HG03135 (cell line): Measurements from ENCODE around the gene SCT.

Source experiments
- ATAC-seq: cut with Tn5 transposase; IDR thresholded peaks from one replicate; pipeline ENCODE4 v1.9.1; 2021; ENCODE audit warnings: mild to moderate bottlenecking, moderate library complexity; ENCODE audit not compliant: unreplicated experiment

SCT gene

GRCh38 chr11:611001-611996, 15.7 kb downstream of the SCT start:
- no peak for ATAC-seq

- ATAC-seq: no peak
These were observed 16.7 kb downstream of the SCT start for GRCh38 chr11:610146-610801.

DNA sequence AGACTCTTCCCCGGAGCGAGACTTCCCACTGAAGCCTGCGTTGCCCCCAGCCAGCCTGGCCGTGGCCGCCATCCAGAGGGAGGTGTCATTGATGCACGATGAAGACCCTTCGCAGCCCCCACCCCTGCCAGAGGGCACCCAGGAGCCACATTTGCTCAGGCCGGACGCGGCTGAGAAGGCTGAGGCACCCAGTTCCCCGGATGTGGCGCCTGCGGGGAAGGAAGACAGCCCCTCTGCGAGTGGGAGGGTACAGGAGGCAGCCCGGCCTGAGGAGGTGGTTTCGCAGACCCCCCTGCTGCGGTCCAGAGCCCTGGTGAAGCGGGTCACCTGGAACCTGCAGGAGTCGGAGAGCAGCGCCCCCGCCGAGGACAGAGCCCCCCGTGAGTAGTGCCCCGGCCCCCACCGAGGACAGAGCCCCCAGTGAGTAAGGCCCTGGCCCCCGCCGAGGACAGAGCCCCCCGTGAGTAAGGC, 17.6 kb downstream of the SCT start:
- no peak for ATAC-seq

DNA sequence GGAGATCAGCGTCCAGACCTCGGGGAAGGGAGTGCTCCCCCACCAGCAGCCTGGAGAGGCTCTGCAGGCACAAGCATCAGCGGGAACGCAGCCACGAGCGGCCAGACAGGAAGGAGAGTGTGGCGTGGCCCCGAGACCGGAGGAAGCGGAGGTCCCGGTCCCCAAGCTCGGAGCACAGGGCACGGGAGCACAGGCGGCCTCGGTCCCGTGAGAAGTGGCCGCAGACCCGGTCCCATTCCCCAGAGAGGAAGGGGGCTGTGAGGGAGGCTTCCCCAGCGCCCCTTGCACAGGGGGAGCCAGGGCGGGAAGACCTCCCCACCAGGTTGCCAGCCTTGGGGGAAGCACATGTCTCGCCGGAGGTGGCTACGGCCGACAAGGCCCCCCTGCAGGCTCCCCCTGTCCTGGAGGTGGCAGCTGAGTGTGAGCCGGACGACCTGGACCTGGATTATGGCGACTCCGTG, 18.2 kb downstream of the SCT start:
- no peak for ATAC-seq

- ATAC-seq: no peak
These were observed 18.9 kb downstream of the SCT start for GRCh38 chr11:607971-608659.

DNA sequence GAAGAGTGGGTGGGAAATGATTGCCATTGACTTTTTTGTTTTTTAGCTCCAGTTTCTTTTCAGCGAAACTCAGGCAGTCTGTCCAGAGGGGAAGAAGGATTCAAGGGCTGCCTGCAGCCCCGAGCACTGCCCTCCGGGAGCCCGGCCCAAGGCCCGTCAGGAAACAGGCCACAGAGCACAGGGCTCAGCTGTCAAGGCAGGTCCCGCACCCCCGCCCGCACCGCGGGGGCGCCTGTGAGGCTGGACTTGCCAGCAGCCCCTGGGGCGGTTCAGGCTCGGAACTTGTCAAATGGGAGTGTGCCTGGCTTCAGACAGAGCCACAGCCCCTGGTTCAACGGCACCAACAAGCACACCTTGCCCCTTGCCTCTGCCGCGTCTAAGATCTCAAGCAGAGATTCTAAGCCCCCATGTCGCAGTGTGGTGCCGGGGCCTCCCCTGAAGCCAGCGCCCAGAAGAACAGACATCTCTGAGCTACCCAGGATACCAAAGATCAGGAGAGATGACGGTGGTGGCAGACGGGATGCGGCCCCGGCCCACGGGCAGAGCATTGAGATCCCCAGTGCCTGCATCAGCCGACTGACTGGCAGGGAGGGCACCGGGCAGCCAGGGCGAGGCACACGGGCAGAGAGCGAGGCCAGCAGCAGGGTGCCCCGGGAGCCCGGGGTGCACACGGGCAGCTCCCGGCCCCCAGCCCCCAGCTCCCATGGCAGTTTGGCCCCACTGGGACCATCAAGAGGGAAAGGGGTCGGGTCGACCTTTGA, 19.8 kb downstream of the SCT start:
- ATAC-seq: no peak

DNA sequence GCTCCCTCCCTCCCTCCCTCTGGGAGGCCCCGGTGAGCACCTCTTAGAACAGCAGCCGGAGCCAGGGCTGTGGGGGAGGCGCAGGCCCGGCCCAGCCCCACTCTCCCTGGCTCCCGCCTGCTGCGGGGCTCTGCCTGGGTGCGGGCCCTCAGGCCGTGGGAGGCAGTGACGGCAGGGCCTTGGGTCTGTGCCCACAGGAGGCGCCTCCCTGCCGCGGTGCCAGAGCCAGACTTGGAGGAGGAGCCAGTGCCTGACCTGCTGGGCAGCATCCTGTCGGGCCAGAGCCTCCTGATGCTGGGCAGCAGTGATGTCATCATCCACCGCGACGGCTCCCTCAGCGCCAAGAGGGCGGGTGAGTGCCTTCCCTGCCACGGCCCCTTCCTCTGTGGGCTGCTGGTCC, 20.7 kb downstream of the SCT start:
- no peak for ATAC-seq

DNA sequence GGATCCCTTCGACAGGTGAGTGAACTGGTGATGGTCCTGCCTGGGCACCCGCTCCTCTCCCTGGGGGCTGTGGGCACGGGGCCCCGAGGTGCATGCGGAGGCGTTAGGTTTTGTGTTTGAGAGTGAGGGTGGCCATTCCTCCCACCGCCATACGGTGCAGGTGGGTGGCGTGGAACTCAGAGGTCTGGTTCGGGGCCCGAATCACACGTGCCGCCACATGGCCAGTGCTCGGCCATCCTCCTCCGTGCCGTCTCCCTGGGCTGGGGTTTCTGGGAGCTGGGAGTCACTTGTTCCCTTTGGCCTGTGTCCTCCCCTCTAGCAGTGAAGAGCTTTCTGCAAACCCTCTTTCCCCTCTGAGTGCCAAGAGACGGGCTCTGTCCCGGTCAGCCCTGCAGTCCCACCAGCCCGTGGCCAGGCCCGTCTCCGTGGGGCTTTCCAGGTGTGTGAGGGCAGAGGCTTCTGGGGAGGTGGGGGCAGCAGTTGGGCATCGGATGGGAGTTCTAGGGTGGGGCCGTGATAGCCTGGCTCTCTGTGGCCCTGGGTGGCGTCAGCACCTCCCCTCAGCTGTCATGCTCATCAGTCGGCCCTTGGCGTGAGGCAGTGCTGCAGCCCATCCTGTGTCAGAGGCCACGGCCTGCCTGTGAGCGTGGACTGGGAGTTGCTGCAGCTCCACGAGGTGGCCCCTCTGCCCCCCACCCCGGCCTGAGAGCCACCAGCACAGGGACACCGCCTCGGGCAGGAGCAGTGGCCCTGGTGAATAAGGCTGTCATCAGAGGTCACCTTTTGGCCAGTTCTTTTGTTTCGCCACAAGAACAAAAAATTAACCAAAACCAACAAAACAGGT, 21.5 kb downstream of the SCT start:
- ATAC-seq: no peak

DNA sequence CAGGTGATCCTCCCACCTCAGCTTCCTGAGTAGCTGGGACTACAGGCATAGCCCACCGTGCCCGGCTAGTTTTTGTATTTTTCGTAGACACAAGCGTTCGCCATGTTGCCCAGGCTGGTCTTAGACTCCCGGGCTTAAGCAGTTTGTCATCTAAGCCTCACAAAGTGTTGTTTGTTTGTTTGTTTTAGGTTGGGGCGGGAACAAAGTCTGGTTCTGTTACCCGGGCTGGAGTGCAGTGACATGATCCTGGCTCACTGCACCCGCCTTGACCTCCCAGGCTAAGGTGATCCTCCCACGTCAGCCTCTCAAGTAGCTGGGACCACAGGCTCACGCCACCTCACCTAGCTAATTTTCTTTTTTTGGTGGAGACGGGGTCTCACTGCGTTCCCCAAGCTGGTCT, 23.8 kb downstream of the SCT start:
- no peak for ATAC-seq

- no peak for ATAC-seq
These were observed 25.3 kb downstream of the SCT start for GRCh38 chr11:601573-602245.

GRCh38 chr11:598005-598680, 28.8 kb downstream of the SCT start:
- ATAC-seq: no peak

DNA sequence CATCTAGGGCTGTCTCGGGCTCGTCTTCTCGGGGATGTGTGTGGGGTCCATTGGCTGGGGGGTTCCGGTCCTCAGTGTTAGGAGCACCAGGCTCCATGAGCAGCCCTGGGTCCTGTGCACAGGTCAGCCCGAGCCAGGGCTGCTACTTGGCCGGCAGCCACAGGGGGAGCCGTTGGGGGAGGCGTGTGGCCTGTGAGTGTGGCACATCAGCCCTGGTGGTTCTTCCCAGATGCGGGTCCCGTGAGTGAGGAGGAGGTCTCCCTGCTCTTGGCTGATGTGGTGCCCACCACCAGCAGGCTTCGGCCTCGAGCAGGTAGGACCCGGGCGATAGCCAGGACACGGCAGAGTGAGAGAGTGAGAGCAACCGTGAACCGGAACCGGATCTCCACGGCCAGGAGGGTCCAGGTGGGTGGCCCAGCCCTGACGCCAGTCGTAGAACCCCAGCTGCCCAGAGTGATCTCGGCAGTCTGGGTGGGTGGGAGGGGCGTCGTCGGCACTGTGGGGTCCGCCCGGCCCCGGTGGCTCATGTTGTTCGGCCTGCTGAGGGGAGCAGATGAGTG, 29.7 kb downstream of the SCT start:
- no peak for ATAC-seq

DNA sequence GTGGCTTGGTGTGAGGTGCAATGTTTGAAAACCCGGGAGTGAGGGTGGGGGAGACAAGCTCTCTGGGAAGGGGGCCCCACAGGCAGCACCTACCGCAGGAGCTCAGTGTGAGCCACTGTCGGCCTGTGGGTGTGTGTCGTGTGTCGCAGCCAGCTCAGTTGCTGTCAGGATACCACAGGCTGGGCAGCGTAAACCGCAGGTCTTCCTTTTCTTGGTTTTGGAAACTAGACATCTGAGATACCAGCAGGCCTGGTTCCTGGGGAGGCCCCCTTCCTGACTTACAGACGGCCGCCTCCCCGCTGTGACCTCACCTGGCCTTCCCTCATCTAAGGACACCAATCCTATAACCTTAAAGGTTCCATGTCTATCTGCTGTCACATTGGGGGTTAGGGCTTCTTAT, 30.6 kb downstream of the SCT start:
- no peak for ATAC-seq

DNA sequence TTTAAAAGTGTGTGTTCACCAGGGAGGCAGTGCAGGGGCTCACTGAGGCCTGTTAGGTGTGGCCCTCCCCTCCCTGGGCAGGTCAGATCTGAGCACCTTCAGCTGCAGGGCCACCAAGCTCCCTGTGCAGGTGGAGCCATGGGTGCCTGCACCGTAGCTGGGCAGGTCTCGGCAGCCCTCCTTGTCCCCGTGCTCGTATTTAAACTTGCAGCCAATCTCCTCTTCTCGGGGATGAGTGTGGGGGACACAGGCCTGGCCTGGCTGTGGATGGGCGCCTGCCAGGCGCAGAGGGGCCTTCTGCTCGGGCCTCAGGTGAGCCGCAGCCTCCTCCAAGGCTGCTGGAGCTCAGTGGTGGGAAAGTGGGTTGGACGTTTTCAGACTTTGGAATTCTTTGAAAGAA, 31.6 kb downstream of the SCT start:
- no peak for ATAC-seq

DNA sequence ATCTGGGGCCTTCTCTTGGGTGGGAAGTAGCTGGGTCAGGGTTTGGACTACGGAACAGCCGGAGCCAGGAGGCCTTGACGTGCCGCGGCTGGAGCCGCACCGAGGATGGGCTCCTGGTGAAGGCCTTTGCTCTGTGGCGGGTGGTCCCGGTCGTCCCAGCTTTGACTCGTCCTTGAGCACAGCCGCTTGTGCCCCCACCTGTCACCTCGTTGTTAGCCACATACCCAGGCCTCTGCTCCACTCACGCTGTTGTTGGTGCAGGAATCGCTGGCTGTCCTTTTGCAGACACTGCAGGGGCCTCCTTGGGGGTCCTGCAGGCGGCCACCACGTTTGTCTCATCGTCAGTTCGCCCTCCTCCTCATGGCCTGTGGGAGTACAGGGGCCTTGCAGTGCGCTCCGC, 33.6 kb downstream of the SCT start:
- no peak for ATAC-seq

DNA sequence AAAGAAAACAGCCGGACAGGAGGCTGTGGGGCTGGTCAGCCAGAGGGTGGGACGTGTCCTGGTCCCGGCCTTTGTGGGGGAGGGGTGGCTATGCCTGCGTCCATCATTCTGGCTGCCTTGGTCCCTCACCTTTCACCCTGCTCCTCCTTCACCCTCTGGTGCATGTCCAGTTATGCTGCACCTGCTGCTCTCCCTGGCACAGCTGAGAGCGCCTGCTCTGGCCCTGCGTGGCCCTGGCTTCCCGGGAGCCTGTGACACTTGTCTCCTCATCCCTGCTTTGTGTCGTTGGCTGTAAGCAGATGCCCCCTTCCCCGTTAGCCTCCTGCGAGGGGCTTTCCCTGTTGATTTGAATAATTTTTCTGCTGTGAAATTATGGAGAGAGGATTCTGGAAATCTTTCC, 34.1 kb downstream of the SCT start:
- ATAC-seq: no peak

- ATAC-seq: no peak
These were observed 34.5 kb downstream of the SCT start for GRCh38 chr11:592501-592900.

GRCh38 chr11:590997-591396, 36.0 kb downstream of the SCT start:
- ATAC-seq: no peak
